HG03565 (cell line): ENCODE measurements around the gene ACSS1.

ENCODE experiments used
- ATAC-seq: cut with Tn5 transposase; IDR thresholded peaks from one replicate; pipeline ENCODE4 v1.9.1; 2021; ENCODE audit warnings: mild to moderate bottlenecking, moderate library complexity; ENCODE audit not compliant: unreplicated experiment

Gene ACSS1

DNA sequence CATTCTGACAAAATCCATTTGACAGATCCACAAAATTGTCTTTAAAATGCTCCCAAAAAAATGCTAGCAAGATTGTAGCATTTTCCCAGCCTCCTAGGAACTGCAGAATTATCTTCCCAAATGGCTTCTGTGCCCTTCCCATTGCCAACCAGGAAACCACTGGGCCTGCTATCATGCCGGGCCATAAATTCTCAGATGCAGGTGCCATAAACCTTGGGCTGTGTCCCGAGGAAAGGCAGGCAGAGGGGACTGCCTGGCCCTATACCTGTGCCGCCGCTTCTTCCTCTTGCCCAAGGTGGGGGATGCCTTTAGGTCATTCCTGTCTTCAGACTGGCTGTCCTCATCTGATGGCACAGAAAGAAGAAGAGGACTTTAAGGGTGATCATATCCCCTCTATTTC, 21.2 kb upstream of the ACSS1 start:
- ATAC-seq, result no peak

GRCh38 chr20:25078662-25079061, 20.7 kb upstream of the ACSS1 start:
- no peak for ATAC-seq

GRCh38 chr20:25077610-25078169, 19.8 kb upstream of the ACSS1 start:
- ATAC-seq, result no peak

- no peak for ATAC-seq
These were observed 19.0 kb upstream of the ACSS1 start for GRCh38 chr20:25076731-25077609.

DNA sequence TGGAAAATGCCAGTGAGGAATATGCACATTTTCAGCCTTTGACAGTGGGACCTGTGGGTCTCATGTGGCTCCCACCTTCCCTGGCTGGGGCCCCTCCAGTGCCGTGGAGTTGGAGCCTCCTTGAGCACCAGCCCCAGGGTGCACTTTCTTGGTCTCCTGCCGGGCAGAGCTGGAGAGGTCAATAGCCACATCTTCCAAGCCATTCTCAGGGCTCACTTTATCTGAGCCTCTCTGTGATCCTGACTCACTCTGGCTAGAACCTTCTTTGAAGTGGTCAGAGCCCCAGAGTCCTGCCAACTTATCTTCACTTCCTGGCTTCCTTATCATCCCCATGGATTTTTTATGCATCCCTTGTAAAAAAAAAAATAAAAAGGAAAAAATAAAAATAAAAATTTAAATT, 18.3 kb upstream of the ACSS1 start:
- no peak for ATAC-seq

- no peak for ATAC-seq
These were observed 15.6 kb upstream of the ACSS1 start for GRCh38 chr20:25073544-25073943.

DNA sequence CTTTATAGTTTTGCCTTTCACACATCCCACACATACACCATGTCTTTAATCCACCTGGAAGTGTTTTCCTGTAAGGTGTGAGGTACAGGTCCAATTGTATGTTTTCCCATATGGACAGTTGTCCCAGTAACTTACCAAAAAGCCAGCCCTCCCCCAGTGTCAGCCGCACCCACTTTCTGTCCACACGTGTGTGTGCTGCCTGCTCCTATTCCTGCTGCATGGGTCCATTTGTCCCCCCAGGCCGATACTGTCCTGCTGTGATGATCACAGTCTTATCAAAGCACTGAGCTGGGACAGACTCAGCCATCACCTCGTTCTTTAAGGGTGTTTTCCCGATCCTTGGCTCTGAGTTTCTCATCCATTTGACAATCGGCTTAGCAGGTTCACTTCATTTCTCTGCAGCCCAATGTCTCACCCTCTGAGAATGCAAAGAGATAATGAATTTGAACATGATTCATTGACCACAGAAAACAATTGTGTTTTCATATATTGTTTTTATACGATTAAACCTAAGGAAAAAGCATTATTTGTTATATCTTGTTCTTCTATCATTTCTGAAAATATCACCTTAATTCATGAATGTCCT, 14.4 kb upstream of the ACSS1 start:
- no peak for ATAC-seq

DNA sequence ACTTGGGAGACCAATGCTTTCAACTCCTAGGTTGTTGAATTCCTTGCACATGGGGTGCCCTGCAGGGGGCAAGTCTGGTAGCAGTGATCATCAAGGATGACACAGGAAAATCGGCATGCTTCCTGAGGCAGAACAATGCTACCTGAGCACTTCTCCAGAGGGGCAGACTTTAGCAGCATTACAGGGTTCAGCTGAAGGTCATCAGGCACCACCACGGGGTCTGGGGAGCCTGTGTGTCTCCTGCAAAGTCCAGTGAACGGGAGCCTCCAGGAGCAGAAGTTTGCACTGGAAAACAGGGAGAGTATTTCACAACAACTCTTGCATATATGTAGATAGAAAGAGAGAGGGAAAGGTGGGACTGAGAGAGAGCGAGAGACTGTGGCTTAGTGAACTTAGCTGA, 13.8 kb upstream of the ACSS1 start:
- ATAC-seq, result no peak

DNA sequence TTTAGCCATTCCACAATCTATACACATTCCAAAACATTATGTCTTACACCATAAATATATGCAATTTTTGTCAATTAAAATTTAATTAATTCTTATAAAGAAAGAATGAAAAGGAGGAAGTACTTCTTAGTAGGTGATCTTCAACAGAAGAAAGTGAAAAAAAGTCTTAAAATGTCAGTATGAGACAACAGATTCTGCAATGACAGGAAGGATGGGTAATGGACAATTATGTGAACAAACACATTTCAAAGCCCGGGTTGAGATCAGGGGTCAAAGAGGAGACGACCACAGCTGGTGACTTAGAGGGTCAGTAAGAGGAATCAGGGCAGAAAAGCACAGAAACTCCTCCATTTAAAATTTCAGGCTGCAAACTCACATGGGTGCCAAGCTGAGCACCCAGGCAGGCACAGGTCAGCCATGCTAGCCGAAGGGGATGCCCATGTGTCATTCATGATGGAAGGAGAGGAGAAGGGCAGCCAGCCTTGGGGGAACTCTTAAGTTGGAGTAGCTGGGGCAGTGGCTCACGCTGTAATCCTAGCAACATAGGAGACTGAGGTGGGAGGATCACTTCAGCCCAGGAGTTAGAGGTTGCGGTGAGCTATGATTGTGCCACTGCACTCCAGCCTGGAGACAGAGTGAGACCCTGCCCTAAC, 13.0 kb upstream of the ACSS1 start:
- no peak for ATAC-seq

DNA sequence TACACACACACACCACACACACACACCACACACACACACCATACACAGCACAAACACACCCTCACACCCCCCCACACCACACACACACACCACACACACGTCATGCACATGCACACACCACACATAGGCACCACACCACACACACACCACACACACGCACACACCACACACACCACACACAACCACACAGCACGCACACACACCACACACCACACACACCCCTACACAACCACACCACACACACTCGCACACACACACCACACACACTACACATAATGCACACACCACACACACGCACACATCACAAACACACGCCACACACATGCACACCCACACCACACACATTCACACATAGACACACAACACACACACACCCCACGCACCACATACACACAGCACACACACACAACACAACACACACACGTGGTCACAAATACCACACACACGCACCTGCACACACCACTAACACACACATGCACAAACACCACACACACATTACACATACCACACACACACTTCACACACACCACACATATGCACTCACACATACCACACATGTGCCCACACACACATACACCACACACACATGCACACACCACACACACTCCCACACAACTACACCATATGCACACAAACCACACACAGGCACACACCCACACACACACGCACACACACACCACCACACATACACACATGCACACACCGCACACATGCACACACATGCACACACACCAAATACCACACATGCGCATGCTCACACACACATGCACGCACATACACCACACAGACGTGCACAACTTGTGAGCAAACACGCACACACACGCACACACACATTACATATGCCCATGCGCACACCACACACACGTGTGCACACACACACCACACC, 9.4 kb upstream of the ACSS1 start:
- ATAC-seq, result no peak

GRCh38 chr20:25066386-25066785, 8.4 kb upstream of the ACSS1 start:
- ATAC-seq, result no peak

DNA sequence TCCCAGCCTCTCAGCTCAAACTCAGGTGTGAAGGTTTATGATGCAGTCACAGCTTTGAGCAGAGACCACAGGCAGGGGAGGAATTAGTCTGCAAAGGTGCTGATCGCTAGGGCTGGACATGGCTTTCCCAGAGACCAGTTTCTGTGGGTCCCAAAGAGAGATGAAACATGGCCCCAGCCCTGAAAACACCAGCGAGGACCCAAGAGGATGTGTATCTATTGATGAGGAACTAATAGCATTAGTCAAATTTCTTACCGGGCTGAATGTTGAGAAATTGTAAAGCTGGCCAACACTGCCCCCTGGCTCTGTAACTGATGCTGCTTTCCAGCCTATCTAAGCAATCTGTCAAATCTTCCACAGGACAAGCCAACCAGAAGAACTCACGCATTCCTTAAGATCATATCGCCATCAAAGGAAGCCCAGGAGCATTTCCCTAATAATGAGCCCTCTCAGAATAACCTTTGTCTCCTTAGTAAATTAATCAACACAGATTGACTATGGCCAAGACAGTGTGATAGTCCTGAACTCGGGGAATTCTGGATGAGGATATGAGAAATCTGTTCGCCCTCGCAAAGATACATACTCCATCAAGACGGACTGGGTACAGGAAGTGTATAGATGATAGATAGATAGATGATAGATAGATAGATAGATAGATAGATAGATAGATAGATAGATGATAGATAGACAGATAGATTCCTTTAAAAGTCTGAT, 7.8 kb upstream of the ACSS1 start:
- ATAC-seq, result no peak

DNA sequence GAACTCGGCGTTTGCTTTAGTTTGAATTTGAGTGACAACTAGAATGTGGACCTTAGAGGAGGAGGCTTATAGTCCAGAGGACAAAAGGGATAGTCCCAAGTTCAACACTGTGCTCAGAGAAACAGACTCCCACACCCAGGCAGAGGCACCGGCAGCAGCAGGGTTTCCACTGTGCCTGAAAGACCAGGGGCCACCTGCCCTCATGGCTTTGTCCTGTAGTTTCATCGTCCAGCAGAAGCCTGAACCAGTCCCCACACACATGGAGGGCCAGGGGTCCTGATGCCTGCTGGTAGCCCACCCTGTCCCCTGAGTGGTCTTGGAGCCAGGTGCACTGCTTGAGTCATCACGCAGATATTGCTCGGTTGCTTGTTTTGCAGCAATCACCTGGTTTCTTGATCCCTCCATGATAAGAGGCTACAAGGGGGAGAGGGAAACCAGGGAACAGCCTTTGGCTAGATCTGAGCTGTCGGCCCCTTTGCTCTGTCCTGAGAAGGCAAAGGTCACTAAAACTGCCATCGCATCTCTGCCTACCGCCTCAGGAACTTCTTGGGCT, 7.2 kb upstream of the ACSS1 start:
- no peak for ATAC-seq

GRCh38 chr20:25064561-25065071, 6.7 kb upstream of the ACSS1 start:
- no peak for ATAC-seq

GRCh38 chr20:25063981-25064380, 6.0 kb upstream of the ACSS1 start:
- ATAC-seq, result no peak

DNA sequence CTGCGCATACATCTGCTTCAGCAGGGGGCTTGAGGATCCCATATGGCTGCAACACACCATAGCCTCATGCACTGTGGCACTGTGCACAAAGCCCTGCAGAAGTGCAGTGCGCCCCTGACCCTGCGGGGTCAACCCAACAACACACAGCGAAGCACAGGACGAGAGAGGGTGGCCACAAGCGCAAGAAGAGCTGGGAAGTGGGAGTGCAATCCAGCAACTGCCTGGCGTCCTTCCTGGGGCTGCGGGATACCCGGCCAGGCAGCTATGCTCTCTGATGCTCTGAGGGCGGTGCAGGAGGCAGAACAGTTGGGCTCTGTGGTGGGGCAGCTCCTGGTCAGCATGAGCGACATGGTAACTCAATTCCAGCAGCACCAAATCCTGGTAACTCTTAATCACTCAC, 5.6 kb upstream of the ACSS1 start:
- no peak for ATAC-seq

DNA sequence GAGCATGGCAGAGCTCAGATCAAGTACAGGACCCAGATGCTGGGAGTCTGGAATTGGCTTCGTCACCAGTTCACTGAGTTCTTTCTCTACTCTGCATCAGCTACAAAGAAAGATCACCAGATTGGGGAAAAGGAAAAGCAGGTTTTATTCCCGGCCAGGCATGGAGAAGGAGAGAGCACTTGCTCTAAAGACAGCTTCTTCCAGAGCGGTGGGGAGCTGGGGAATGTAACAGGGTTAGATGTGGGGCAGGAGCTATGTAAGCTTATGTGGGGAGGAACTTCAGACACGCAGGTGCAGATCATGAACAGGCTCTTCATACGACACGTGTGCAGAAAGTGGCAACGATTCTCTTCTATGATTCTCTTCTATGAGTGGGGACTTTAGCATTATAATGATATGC, 4.9 kb upstream of the ACSS1 start:
- ATAC-seq, result no peak

DNA sequence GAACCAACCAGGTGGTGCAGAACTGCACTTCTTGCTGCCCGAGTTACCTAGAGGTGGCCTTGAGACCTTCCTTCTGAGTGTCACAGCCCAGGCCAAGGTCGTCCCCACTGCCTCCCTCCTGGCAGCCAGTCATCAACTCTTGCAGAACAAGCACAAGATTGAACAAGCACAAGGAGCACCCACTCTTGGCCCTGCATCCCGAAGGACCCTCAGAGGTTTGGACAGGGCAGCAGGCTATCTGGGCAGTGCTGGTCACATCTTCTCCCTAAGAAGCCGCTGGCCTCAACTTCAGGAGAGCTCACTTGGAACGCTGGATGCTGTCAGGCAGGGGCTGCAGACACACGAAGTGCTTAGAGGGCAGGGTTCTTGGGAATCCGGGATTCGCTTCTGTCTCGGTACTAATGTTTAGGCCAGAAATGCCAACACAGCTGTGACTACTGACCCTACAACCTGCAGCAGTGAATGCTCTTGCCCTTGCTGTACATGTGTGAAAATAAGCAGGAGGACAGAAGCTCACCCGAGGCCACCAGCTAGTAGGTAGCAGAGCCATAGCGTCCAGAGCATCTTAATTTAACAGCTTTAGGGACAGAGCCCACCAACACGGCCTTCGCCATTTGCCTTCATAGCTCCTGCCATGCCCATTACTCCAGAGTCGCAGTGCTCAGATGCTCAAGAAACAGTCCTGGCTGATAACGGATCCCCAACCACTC, 4.0 kb upstream of the ACSS1 start:
- no peak for ATAC-seq
